Measurements from ENCODE around the gene LMTK3.
A peak's percentile ranks its signal among the peaks of the same experiment; 100 is the strongest.

Gene LMTK3, protein sequence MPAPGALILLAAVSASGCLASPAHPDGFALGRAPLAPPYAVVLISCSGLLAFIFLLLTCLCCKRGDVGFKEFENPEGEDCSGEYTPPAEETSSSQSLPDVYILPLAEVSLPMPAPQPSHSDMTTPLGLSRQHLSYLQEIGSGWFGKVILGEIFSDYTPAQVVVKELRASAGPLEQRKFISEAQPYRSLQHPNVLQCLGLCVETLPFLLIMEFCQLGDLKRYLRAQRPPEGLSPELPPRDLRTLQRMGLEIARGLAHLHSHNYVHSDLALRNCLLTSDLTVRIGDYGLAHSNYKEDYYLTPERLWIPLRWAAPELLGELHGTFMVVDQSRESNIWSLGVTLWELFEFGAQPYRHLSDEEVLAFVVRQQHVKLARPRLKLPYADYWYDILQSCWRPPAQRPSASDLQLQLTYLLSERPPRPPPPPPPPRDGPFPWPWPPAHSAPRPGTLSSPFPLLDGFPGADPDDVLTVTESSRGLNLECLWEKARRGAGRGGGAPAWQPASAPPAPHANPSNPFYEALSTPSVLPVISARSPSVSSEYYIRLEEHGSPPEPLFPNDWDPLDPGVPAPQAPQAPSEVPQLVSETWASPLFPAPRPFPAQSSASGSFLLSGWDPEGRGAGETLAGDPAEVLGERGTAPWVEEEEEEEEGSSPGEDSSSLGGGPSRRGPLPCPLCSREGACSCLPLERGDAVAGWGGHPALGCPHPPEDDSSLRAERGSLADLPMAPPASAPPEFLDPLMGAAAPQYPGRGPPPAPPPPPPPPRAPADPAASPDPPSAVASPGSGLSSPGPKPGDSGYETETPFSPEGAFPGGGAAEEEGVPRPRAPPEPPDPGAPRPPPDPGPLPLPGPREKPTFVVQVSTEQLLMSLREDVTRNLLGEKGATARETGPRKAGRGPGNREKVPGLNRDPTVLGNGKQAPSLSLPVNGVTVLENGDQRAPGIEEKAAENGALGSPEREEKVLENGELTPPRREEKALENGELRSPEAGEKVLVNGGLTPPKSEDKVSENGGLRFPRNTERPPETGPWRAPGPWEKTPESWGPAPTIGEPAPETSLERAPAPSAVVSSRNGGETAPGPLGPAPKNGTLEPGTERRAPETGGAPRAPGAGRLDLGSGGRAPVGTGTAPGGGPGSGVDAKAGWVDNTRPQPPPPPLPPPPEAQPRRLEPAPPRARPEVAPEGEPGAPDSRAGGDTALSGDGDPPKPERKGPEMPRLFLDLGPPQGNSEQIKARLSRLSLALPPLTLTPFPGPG (N-terminal part only)

DNA sequence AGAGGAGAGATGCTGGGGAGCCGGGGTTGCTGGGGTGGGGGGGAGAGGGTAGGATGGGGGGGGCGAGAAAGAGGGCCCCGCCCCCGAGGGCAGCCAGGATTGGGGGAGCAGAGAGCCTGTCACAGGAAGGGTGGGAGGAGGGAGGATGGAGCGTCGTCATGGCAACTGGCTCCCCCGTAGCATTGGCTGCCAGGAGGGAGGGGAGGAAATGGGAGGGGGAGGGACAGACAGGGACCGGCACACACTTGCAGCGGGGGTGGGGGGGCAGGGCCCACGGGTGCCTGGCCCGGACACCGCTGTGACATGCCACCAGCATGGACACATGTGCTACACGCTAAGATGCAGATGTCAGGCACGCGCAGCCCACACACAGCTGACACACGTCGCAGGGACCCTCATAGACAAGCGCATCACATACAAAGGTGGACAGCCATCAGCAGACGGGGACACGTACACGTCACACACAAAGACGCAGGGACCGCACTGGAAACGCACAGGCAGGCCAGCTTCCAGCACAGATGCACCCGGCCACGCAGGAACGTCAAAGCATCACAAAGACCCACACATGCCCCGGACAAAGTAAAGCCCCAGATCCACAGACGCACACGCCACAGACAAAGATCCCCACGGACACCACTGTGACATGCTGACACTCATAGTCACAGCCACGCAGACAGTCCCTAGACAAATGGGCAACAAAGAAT lies at the start of gene LMTK3:
Gene LMTK3 (minus strand): TSS at position 36 of the 704 bp plus-strand sequence. CDS start 259 bp downstream, outside the sequence.
- FAIRE-seq, result no peak

DNA sequence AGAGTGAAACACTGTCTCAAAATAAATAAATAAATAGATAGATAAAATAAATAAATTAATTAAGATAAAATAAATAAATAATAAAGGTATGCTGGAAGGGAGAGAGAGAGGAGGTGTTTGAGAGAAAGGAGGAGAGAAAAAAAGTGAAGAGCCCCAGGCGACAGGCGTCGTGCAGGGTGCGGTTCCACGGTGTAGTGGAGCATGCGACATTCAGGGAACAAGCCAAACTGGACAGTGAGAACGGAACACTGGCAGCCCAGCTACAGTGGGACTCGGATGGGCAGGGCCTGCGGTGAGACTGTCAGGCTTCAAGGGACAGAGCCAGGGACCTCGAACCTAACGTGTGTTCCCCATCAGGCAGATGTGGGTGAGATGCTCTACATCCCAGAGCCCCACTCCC lies 49.8 kb upstream of the LMTK3 start:
- no peak for FAIRE-seq

DNA sequence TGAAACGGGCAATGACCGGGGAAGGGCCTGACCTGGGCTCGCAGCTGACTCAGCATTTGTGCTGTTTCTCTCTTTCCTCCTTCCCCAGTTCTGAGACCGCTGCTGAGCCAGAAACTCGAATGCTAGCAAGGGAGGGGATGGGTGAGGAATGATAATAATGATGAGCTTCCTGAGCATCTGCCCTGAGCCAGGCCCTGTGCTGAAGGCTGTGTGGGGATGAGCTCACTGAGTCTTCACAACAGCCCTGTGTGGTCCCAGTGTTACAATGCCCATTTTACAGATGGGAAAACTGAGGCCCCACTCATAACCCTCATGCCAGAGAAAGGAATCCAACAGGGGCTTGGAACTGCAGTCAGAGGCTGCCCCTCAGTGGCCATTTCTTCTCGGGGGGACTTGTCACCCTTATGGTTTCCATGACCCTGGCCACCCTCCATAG lies 48.5 kb upstream of the LMTK3 start:
- no peak for FAIRE-seq

- FAIRE-seq, result no peak
These were observed 46.5 kb upstream of the LMTK3 start for GRCh38 chr19:48558018-48558684.

DNA sequence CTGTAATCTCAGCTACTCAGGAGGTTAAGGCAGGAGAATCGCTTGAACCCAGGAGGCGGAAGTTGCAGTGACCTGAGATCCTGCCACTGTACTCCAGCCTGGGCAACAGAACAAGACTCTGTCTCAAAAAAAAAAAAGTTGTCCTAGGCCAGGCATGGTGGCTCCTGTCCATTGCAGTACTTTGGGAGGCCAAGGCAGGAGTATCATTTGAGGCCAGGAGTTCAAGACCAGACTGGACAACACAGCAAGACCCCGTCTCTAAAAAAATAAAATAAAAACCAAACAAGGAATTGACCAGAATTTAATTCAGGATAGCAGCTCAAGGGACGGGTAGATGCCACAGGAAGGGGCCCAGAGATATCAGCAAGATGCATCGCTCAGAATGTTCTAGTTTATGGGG lies 45.2 kb upstream of the LMTK3 start:
- FAIRE-seq, result no peak

GRCh38 chr19:48556163-48556562 lies 44.5 kb upstream of the LMTK3 start:
- no peak for FAIRE-seq

DNA sequence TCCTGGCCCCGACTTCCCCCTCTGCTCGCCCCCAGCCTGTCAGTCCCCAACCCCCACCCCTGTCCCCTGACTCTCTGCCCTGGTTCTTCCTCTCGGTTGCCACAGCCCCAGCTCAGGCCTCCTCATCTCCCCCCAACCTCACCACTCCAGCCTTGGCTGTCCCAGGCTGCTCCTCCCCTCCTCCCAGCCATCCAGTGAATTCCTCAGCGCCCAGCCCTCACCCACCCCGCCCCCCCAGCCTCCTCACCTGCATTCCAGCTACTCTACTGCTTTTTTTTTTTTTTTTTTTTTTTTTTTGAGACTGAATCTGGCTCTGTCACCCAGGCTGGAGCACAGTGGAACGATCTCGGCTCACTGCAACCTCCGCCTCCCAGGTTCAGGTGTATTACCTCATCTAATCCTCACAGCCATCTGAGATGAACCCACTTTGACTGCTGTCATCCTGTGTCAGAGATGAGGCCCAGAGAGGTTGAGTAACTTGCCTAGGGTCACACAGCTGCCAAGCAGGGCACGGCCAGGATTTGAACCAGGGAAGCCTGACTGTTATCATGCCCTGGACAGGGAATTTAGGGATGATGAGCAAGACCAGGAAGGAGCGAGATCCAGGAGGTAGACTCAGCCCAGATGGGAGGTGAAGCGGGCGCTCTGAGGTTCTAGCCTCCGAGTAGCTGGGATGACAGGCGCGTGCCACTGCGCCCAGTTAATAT lies 42.9 kb upstream of the LMTK3 start:
- no peak for FAIRE-seq

GRCh38 chr19:48553676-48554384 lies 42.2 kb upstream of the LMTK3 start:
- FAIRE-seq, result no peak

GRCh38 chr19:48552406-48553322 lies 41.0 kb upstream of the LMTK3 start:
- FAIRE-seq, result no peak

DNA sequence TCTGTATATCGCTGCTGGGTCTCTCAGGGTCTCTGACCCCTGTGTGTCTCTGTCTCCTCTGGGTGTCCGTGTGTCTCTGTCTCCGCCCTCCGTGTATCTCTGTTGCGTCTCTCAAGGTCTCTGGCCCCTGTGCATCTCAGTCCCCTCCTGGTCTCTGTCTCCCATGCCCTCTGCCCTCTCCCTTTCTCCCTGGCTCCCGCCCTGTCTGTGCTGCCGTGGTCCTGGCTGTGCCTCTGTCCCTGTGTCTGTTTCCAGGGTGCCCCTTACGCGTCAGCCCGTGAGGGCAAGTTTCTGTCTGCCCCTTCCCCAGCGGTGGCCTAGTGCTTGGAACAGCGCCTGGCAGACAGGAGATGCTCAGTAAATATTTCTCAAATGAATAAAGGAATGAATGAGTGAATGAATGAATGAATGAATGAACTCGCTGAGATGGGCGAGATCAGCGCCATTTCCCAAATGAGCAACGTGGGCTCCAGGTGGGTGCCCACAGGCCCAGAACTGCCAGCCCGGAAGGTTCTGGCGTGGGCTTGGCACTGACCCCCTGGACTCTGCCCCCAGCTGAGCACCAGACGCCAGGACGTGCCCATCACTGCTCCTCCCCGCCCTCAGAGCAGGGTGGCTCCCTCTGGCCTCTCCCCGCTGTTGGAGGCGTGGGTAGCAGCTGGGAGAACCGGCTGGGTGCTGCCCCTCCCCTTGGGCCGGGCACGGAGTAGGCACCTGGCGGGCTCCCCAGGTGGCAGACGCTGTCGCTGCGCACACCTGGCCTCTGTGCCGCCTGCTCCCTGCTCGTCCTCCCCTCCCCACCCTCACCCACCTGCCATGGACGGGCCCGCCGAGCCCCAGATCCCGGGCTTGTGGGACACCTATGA lies 40.0 kb upstream of the LMTK3 start, which contains the start of gene SULT2B1:
Gene SULT2B1 (plus strand): TSS at position 736 of the 866 bp plus-strand sequence. CDS start 81 bp downstream, at position 817.
- FAIRE-seq, result no peak

- no peak for FAIRE-seq
These were observed 37.7 kb upstream of the LMTK3 start for GRCh38 chr19:48549380-48549779.

DNA sequence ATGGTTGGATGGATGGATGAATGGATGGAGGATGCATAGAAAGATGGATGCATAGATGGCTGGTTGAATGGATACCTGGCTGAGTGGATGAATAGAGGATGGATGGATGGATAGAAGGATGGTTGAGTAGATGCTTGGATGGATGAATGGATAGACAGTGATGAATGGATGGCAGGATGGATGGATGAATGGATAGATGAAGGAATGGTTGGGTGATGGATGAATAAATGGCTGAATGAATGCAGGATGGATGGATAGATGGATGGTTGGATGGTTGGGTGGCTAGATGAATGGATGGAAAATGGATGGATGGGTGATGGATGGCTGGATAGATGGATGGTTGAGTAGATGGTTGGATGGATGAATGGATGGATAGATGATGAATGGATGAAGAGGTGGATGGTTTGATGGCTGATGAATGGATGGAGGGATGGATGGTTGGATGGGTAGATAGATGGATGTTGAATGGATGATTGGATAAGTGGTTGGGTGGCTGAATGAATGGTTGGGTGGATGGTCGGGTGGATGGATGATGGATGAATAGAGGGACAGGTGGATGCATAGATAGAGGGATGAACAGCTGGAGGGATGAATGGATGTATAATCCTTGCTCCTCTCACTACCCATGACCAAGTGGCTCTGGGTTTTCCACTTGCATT lies 36.7 kb upstream of the LMTK3 start:
- FAIRE-seq, result no peak

DNA sequence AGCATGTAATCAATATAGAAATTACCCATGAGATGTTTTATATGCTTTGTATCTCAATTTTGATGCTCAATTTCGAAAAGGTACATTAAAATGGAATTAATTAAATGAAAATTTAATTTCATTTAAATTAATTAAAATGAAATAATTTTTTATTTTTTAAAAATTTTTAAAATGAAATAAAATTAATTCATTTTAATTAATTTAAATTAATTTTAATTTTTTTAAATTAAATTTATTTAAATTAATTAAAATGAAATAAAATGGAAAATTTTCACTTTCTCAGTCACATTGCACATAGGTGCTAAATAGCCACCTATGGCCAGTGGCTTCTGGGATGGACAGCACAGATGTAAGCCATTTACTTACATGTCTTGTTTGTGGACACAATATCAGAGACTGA lies 36.1 kb upstream of the LMTK3 start:
- FAIRE-seq, result peak; percentile 97

GRCh38 chr19:48544856-48545750 lies 33.5 kb upstream of the LMTK3 start:
- FAIRE-seq, result no peak

GRCh38 chr19:48543121-48543710 lies 31.6 kb upstream of the LMTK3 start:
- FAIRE-seq, result no peak

DNA sequence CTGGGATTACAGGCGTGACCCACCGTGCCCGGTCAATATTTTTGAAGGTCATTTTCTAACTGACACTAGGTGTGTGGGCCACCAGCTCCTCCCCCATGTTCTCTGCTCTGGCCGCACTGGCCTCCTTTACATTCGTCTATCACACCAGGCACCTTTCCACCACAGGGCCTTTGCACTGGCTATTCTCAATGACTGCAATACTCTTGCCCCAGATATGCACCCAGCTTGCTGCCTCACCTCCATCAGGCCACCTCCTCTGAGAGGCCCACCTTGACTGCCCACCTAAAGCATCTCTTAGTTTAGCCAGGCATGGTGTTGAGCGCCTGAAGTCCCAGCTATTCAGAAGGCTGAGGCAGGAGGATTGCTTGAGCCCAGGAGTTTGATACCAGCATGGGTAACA lies 30.2 kb upstream of the LMTK3 start:
- FAIRE-seq, result no peak

All from TTC549 (cell line).